HepG2 (cell line): ENCODE measurements around the gene INAFM2. TPM values are rescaled to one million over a fixed set of nuclear protein-coding genes. Genes with fewer than 3 reads are reported as not detected.

ENCODE experiments used
- ATAC-seq: fragments of 200-7000 bp; cut with Tn5 transposase; 3 replicates; pipeline ENCODE4 v1.9.1; 2020; ENCODE audit warnings: mild to moderate bottlenecking, moderate library complexity
- BruUV-seq: library from RNA; stranded (reverse); fragments of 400-500 nt; replicated peaks from 2 replicates; lab custom pipeline; 2021; lab: Mats Ljungman, UMichigan
- CTCF ChIA-PET: fragments of 300-600 bp; formaldehyde crosslinking; extraction: SDS; loops from one replicate; lab custom pipeline; 2021; ENCODE audit warnings: low total read pairs, inconsistent platforms, low intra/inter-chr PET ratio; lab: Yijun Ruan, JAX
- POLR2A ChIA-PET: fragments of 350-600 bp; sonication (Branson Sonifier 250); formaldehyde crosslinking; loops from one replicate; lab custom pipeline; 2020; ENCODE audit warnings: antibody characterized with exemption, inconsistent platforms; lab: Yijun Ruan, JAX
- DNase-seq: peaks from one replicate; pipeline ENCODE4 v3.0.0-alpha.2; 2015; ENCODE audit warnings: low spot score
- FAIRE-seq: peaks from 3 replicates; lab custom pipeline; 2011; peaks lifted over from hg19 to GRCh38; lab: Jason Lieb, UNC
- H2AFZ ChIP-seq: one replicate; pipeline ENCODE4 v1.6.1; 2011; ENCODE audit warnings: low read length, inconsistent platforms
- H3K27ac ChIP-seq: fragments of 300-600 bp; 3 replicates; pipeline ENCODE4 v1.8.0; 2011; ENCODE audit warnings: mixed run types, mild to moderate bottlenecking, mixed read lengths, low read length, inconsistent platforms; ENCODE audit not compliant: insufficient read depth; ENCODE audit errors: extremely low read length
- H3K27me3 ChIP-seq, 2 experiments: fragments of 200-600 bp in 1 of 2; 2 replicates in 1 of 2; 3 replicates in 1 of 2; pipeline versions ENCODE4 v1.6.0 to v1.8.0; 2011; ENCODE audit warnings: low read length in 2 of 2, mild to moderate bottlenecking in 2 of 2, moderate library complexity in 2 of 2, inconsistent platforms in 1 of 2; ENCODE audit not compliant: insufficient read depth in 2 of 2, control insufficient read depth in 1 of 2
- H3K36me3 ChIP-seq, 2 experiments: fragments of 200-600 bp in 1 of 2; replicated peaks in 1 of 2; 2 replicates in 1 of 2; 3 replicates in 1 of 2; pipeline versions ENCODE4 v1.5.1 to v1.8.0; 2011; ENCODE audit warnings: low read length in 2 of 2, inconsistent platforms in 1 of 2; ENCODE audit not compliant: insufficient read depth in 2 of 2, control insufficient read depth in 1 of 2
- H3K4me1 ChIP-seq: 2 replicates; pipeline ENCODE4 v1.5.1; 2012; ENCODE audit warnings: low read length, inconsistent platforms; ENCODE audit not compliant: insufficient read depth
- H3K4me2 ChIP-seq: 2 replicates; pipeline ENCODE4 v1.6.0; 2011; ENCODE audit warnings: low read depth, low read length, inconsistent platforms
- H3K4me3 ChIP-seq, 3 experiments: fragments of 200-600 bp in 1 of 3; sonication (generic), shearing (Covaris generic) in 1 of 3; replicated peaks in 1 of 3; 2 replicates each; pipeline ENCODE4 v1.5.1; 2011 to 2016; ENCODE audit warnings: low read length in 3 of 3, inconsistent platforms in 2 of 3, low read depth in 2 of 3, mild to moderate bottlenecking in 2 of 3, control low read depth in 1 of 3, mixed read lengths in 1 of 3; ENCODE audit not compliant: insufficient read depth in 1 of 3
- H3K79me2 ChIP-seq: one replicate; pipeline ENCODE4 v1.6.1; 2011; ENCODE audit warnings: low read length, inconsistent platforms; ENCODE audit not compliant: insufficient read depth
- H3K9ac ChIP-seq: 2 replicates; pipeline ENCODE4 v1.6.0; 2011; ENCODE audit warnings: mild to moderate bottlenecking, low read depth, low read length, inconsistent platforms; ENCODE audit not compliant: insufficient read depth
- H3K9me3 ChIP-seq: 2 replicates; pipeline ENCODE4 v1.5.1; 2012; ENCODE audit warnings: mild to moderate bottlenecking, low read length
- H4K20me1 ChIP-seq: 2 replicates; pipeline ENCODE4 v1.6.0; 2011; ENCODE audit warnings: inconsistent platforms, mild to moderate bottlenecking, low read length, moderate library complexity; ENCODE audit not compliant: insufficient read depth
- CBX5 ChIP-seq: sonication (generic); formaldehyde crosslinking; IDR thresholded peaks from 2 replicates; pipeline ENCODE4 v1.4.0; 2020; ENCODE audit warnings: missing genetic modification reagents, borderline replicate concordance
- CREB3 ChIP-seq: sonication (generic); formaldehyde crosslinking; IDR thresholded peaks from 2 replicates; pipeline ENCODE4 v1.5.0; 2020; ENCODE audit warnings: missing genetic modification reagents
- KMT2B ChIP-seq: IDR thresholded peaks from 2 replicates; pipeline ENCODE4 v1.6.1; 2016; ENCODE audit warnings: missing genetic modification reagents, missing compliant biosample characterization
- RARA ChIP-seq: IDR thresholded peaks from 2 replicates; pipeline ENCODE4 v1.6.1; 2016; ENCODE audit warnings: missing genetic modification reagents, missing compliant biosample characterization
- SATB2 ChIP-seq: sonication (generic); formaldehyde crosslinking; IDR thresholded peaks from 2 replicates; pipeline ENCODE4 v1.5.0; 2020; ENCODE audit warnings: missing genetic modification reagents
- ZNF414 ChIP-seq: sonication (generic); formaldehyde crosslinking; IDR thresholded peaks from 2 replicates; pipeline ENCODE4 v1.5.0; 2020; ENCODE audit warnings: missing genetic modification reagents
- ZNF496 ChIP-seq: sonication (generic); formaldehyde crosslinking; IDR thresholded peaks from 2 replicates; pipeline ENCODE4 v1.8.1; 2023; ENCODE audit warnings: mild to moderate bottlenecking, moderate library complexity, missing genetic modification reagents; ENCODE audit not compliant: insufficient replicate concordance
- ZNF577 ChIP-seq: sonication (generic); formaldehyde crosslinking; IDR thresholded peaks from 2 replicates; pipeline ENCODE4 v1.4.0; 2020; ENCODE audit warnings: mild to moderate bottlenecking, low read depth, missing genetic modification reagents, borderline replicate concordance
- ZNF607 ChIP-seq: sonication (generic); formaldehyde crosslinking; IDR thresholded peaks from 2 replicates; pipeline ENCODE4 v1.5.1; 2020; ENCODE audit warnings: missing genetic modification reagents, mild to moderate bottlenecking, borderline replicate concordance
- WGBS: methylation state at CpG from one replicate; pipeline ENCODE4 v1.1.6; 2017; ENCODE audit warnings: low lambda C conversion rate; 5-methylcytosine and 5-hydroxymethylcytosine counted together
- in situ Hi-C: cut with HindIII; loops from 2 replicates; pipeline ENCODE4 v1.10.0; 2017; ENCODE audit warnings: low pct_unique_long_range_greater_than_20kb; ENCODE audit not compliant: extremely low pct_ligation_motif_present
- intact Hi-C: fragments of 100-400 bp; cut with micrococcal nuclease; formaldehyde crosslinking; loops from one replicate; pipeline ENCODE4 v1.10.0; 2022; ENCODE audit not compliant: unreplicated experiment
- polyA plus RNA-seq, 8 experiments: library from polyadenylated mRNA; depleted of rRNA in 3 of 8; stranded (reverse) in 7 of 8; unstranded in 1 of 8; fragments of >200 nt; fragmentation: Illumina TruSeq in 4 of 8; extraction: Trizol in 4 of 8; gene quantifications; 2 replicates each; pipeline versions ENCODE4 v1.2.1 to v1.2.3, GENCODE V29; 2011 to 2016; ENCODE audit warnings: low read depth in 4 of 8, missing spikeins in 1 of 8, mixed read lengths in 1 of 8; ENCODE audit not compliant: insufficient read depth in 1 of 8
- total RNA-seq, 5 experiments: library from RNA; depleted of rRNA; stranded (reverse); fragments of >200 nt; fragmentation: Illumina TruSeq; extraction: Trizol; gene quantifications; 2 replicates each; pipeline ENCODE4 v1.2.3, GENCODE V29; 2016; ENCODE audit warnings: low read depth in 1 of 5
- TF ChIP-seq, protein P1 (sequence below): sonication (generic); formaldehyde crosslinking; IDR thresholded peaks from 2 replicates; pipeline ENCODE4 v1.9.0; 2021; ENCODE audit warnings: missing genetic modification reagents, borderline replicate concordance
- TF ChIP-seq, protein P2 (sequence below): sonication (generic); formaldehyde crosslinking; IDR thresholded peaks from 2 replicates; pipeline ENCODE4 v1.9.0; 2021; ENCODE audit warnings: missing genetic modification reagents, borderline replicate concordance
- TF ChIP-seq, protein P3 (sequence below): sonication (generic); formaldehyde crosslinking; IDR thresholded peaks from 2 replicates; pipeline ENCODE4 v1.5.0; 2020; ENCODE audit warnings: mild to moderate bottlenecking, missing genetic modification reagents

Gene INAFM2
- total and polyA plus RNA-seq, 2 of the 13 experiments (the other 11 are each of a cell fraction or from before 2014, with no cell fraction given), result 5.5 to 6.5 TPM

DNA sequence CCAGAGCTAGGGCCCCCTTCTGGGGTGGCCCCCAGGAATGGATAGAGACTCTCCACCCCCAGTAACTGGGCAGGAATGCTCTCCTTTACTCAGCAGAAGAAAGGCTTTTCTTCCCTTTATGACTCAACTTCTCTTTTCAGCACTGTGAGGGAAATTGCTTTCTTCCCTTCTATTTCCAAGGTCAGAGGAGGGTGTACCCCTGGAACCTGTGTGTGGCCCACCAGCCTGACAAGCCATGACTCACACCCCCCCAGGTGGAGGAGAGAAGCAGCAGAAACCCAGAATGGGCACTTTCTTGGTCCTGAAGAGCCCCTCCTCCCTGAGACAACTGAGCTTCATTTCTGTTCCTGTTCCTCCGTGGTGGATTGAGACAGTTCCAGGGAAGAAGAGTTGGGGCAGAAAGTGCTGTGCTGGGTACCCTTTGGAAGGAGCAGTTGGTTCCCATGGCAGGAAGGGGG, 37.9 kb upstream of the INAFM2 start:
- H3K36me3 ChIP-seq, result no peaks in the 10 kb centered on the region
- no peaks in the 10 kb centered on the region for H3K4me1 ChIP-seq
- FAIRE-seq (no peak), ATAC-seq (no peak), DNase-seq (no peak)
- peaks cover 17 to 91% of the 10 kb centered on the region in 2 experiments for H3K27me3 ChIP-seq
- TF ChIP-seq CBX5 (CRISPR knock-in tag), result no peak
- no peak for TF ChIP-seq KMT2B
- no peak for TF ChIP-seq CREB3 (CRISPR knock-in tag)
- no peak for TF ChIP-seq ZNF414 (CRISPR knock-in tag)
- TF ChIP-seq, protein P1, sequence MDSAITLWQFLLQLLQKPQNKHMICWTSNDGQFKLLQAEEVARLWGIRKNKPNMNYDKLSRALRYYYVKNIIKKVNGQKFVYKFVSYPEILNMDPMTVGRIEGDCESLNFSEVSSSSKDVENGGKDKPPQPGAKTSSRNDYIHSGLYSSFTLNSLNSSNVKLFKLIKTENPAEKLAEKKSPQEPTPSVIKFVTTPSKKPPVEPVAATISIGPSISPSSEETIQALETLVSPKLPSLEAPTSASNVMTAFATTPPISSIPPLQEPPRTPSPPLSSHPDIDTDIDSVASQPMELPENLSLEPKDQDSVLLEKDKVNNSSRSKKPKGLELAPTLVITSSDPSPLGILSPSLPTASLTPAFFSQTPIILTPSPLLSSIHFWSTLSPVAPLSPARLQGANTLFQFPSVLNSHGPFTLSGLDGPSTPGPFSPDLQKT (CRISPR knock-in tag), result no peak
- TF ChIP-seq, protein P2, sequence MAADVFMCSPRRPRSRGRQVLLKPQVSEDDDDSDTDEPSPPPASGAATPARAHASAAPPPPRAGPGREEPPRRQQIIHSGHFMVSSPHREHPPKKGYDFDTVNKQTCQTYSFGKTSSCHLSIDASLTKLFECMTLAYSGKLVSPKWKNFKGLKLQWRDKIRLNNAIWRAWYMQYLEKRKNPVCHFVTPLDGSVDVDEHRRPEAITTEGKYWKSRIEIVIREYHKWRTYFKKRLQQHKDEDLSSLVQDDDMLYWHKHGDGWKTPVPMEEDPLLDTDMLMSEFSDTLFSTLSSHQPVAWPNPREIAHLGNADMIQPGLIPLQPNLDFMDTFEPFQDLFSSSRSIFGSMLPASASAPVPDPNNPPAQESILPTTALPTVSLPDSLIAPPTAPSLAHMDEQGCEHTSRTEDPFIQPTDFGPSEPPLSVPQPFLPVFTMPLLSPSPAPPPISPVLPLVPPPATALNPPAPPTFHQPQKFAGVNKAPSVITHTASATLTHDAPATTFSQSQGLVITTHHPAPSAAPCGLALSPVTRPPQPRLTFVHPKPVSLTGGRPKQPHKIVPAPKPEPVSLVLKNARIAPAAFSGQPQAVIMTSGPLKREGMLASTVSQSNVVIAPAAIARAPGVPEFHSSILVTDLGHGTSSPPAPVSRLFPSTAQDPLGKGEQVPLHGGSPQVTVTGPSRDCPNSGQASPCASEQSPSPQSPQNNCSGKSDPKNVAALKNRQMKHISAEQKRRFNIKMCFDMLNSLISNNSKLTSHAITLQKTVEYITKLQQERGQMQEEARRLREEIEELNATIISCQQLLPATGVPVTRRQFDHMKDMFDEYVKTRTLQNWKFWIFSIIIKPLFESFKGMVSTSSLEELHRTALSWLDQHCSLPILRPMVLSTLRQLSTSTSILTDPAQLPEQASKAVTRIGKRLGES, result no peak
- no peak for TF ChIP-seq ZNF496 (CRISPR knock-in tag)
- no peak for TF ChIP-seq ZNF577 (CRISPR knock-in tag)
- no peak for TF ChIP-seq ZNF607 (CRISPR knock-in tag)
- no peak for TF ChIP-seq SATB2 (CRISPR knock-in tag)
- TF ChIP-seq RARA (CRISPR knock-in tag), result no peak
- TF ChIP-seq, protein P3, sequence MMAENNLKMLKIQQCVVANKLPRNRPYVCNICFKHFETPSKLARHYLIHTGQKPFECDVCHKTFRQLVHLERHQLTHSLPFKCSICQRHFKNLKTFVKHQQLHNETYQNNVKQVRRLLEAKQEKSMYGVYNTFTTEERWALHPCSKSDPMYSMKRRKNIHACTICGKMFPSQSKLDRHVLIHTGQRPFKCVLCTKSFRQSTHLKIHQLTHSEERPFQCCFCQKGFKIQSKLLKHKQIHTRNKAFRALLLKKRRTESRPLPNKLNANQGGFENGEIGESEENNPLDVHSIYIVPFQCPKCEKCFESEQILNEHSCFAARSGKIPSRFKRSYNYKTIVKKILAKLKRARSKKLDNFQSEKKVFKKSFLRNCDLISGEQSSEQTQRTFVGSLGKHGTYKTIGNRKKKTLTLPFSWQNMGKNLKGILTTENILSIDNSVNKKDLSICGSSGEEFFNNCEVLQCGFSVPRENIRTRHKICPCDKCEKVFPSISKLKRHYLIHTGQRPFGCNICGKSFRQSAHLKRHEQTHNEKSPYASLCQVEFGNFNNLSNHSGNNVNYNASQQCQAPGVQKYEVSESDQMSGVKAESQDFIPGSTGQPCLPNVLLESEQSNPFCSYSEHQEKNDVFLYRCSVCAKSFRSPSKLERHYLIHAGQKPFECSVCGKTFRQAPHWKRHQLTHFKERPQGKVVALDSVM (CRISPR knock-in tag), result no peak
- no peak overlapping the region for H3K9ac ChIP-seq
- no peaks in the 10 kb centered on the region for H3K79me2 ChIP-seq
- H4K20me1 ChIP-seq, result no peaks in the 10 kb centered on the region
- BruUV-seq, result no TSS peak
- no peak overlapping the region for H3K4me2 ChIP-seq
- no peaks in the 10 kb centered on the region for H3K9me3 ChIP-seq
- no peak overlapping the region for H3K4me3 ChIP-seq
- no peak overlapping the region for H3K27ac ChIP-seq
- 0% methylated on average over 1 of the region's 1 CpG for WGBS
- CTCF ChIA-PET, result no interaction called here
- in situ Hi-C loops (no loop called here), intact Hi-C loops (no loop called here)
- no peak overlapping the region for H2AFZ ChIP-seq
- POLR2A ChIA-PET, result no interaction called here
